Mesenchymal stem cell (in vitro differentiated cells and primary cell): ENCODE results near the gene CBLB.

Experiments used
- DNase-seq: peaks from one replicate; pipeline ENCODE4 v3.0.0-alpha.2; 2013
- H2AFZ ChIP-seq: one replicate; pipeline ENCODE4 v1.6.1; 2013; ENCODE audit warnings: low read depth, mild to moderate bottlenecking, control low read depth, inconsistent platforms, low read length, moderate library complexity
- H2AK5ac ChIP-seq: 2 replicates; pipeline ENCODE4 v1.6.1; 2013; ENCODE audit warnings: low read length, moderate library complexity, mild to moderate bottlenecking, inconsistent platforms; ENCODE audit not compliant: severe bottlenecking
- H2BK120ac ChIP-seq: one replicate; pipeline ENCODE4 v1.6.1; 2013; ENCODE audit warnings: low read depth, mild to moderate bottlenecking, inconsistent platforms, low read length, moderate library complexity
- H2BK12ac ChIP-seq, 2 experiments: one replicate each; pipeline ENCODE4 v1.6.1; 2013; ENCODE audit warnings: inconsistent platforms in 2 of 2, low read length in 2 of 2, mild to moderate bottlenecking in 2 of 2, moderate library complexity in 2 of 2, control low read depth in 1 of 2
- H2BK15ac ChIP-seq: one replicate; pipeline ENCODE4 v1.6.1; 2013; ENCODE audit warnings: mild to moderate bottlenecking, low read depth, inconsistent platforms; ENCODE audit not compliant: poor library complexity, severe bottlenecking
- H2BK5ac ChIP-seq: 2 replicates; pipeline ENCODE4 v1.6.1; 2013; ENCODE audit warnings: low read depth, mild to moderate bottlenecking, low read length, control low read depth, inconsistent platforms; ENCODE audit not compliant: poor library complexity, severe bottlenecking
- H3K14ac ChIP-seq, 2 experiments: one replicate each; pipeline ENCODE4 v1.6.1; 2013; ENCODE audit warnings: inconsistent platforms in 2 of 2, low read length in 2 of 2, control low read depth in 1 of 2, mild to moderate bottlenecking in 1 of 2, moderate library complexity in 1 of 2
- H3K18ac ChIP-seq, 2 experiments: one replicate each; pipeline ENCODE4 v1.6.1; 2013; ENCODE audit warnings: inconsistent platforms in 2 of 2, low read length in 2 of 2, control low read depth in 1 of 2, low read depth in 1 of 2, mild to moderate bottlenecking in 1 of 2
- H3K23ac ChIP-seq, 2 experiments: one replicate each; pipeline ENCODE4 v1.6.1; 2013; ENCODE audit warnings: inconsistent platforms in 2 of 2, low read length in 2 of 2, mild to moderate bottlenecking in 2 of 2, moderate library complexity in 2 of 2, control low read depth in 1 of 2
- H3K27ac ChIP-seq: 2 replicates; pipeline ENCODE4 v1.5.1; 2013; ENCODE audit warnings: mild to moderate bottlenecking, moderate library complexity, low read length, control low read depth, inconsistent platforms; ENCODE audit not compliant: poor library complexity, severe bottlenecking
- H3K27me3 ChIP-seq, 2 experiments: 2 replicates each; pipeline versions ENCODE4 v1.6.1 to v1.7.0; 2013; ENCODE audit warnings: low read length in 2 of 2, mild to moderate bottlenecking in 2 of 2, moderate library complexity in 2 of 2, control low read depth in 1 of 2, inconsistent platforms in 1 of 2; ENCODE audit not compliant: control insufficient read depth in 1 of 2, insufficient read depth in 1 of 2
- H3K36me3 ChIP-seq, 2 experiments: 2 replicates each; pipeline versions ENCODE4 v1.6.1 to v1.7.0; 2013; ENCODE audit warnings: low read length in 2 of 2, control low read depth in 1 of 2, inconsistent platforms in 1 of 2, low read depth in 1 of 2, mild to moderate bottlenecking in 1 of 2; ENCODE audit not compliant: insufficient read depth in 2 of 2, control insufficient read depth in 1 of 2
- H3K4ac ChIP-seq, 2 experiments: one replicate each; pipeline ENCODE4 v1.6.1; 2013; ENCODE audit warnings: inconsistent platforms in 2 of 2, low read length in 2 of 2, mild to moderate bottlenecking in 2 of 2, moderate library complexity in 2 of 2, control low read depth in 1 of 2, low read depth in 1 of 2
- H3K4me1 ChIP-seq: 2 replicates; pipeline ENCODE4 v1.6.1; 2013; ENCODE audit warnings: low read depth, low read length, control low read depth; ENCODE audit not compliant: control insufficient read depth, insufficient read depth
- H3K4me2 ChIP-seq: 2 replicates; pipeline ENCODE4 v1.6.1; 2013; ENCODE audit warnings: low read length, mild to moderate bottlenecking, inconsistent platforms; ENCODE audit not compliant: poor library complexity, severe bottlenecking
- H3K4me3 ChIP-seq, 2 experiments: 2 replicates each; pipeline versions ENCODE4 v1.5.1 to v1.7.0; 2013; ENCODE audit warnings: low read length in 2 of 2, mild to moderate bottlenecking in 2 of 2, control low read depth in 1 of 2, low read depth in 1 of 2; ENCODE audit not compliant: insufficient read depth in 1 of 2
- H3K79me1 ChIP-seq: replicated peaks from 2 replicates; pipeline ENCODE4 v1.6.1; 2013; ENCODE audit warnings: mild to moderate bottlenecking, control low read depth, low read length, inconsistent platforms; ENCODE audit not compliant: poor library complexity, severe bottlenecking
- H3K9ac ChIP-seq: 2 replicates; pipeline ENCODE4 v1.7.0; 2013; ENCODE audit warnings: mild to moderate bottlenecking, low read length, moderate library complexity
- H3K9me3 ChIP-seq: 2 replicates; pipeline ENCODE4 v1.7.0; 2013; ENCODE audit warnings: mild to moderate bottlenecking, low read length; ENCODE audit not compliant: control insufficient read depth
- H4K8ac ChIP-seq: one replicate; pipeline ENCODE4 v1.6.1; 2013; ENCODE audit warnings: inconsistent platforms, mild to moderate bottlenecking, low read length, moderate library complexity
- H4K91ac ChIP-seq: one replicate; pipeline ENCODE4 v1.6.1; 2013; ENCODE audit warnings: mild to moderate bottlenecking, low read length, inconsistent platforms
- WGBS: methylation state at CpG from one replicate; pipeline ENCODE4 v1.1.7; 2013; ENCODE audit warnings: mixed read lengths; 5-methylcytosine and 5-hydroxymethylcytosine counted together

The CBLB gene

DNA sequence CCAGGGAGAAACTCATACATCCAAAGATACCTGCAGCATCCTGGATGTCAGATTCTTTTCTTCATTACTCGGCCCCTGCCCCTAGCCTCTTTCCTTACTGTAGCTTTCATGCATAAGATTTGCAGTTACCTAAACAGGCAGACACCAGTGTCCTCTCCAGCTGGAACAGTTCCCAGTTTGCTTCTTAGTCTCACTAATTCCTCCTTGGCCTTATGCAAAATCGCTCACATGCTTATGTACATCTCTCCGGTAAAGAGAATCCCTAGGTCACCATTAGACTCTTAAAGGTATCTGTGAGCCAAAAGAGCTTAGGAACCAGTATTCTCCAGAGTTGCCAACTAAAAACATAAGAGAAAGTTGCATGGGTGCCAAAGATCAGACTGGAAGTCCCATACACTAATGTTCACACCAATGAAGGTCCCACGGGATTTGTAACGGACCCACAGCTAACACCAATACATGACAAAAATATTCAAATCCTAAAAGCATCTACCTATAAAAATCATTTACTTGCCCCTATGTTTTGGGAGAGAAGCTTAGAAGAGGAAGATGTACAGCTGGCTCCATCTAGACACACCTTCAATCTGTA lies 66.6 kb downstream of the CBLB start:
- 89% methylated on average over 5 of the region's 5 CpGs for WGBS
- Histone ChIP-seq H3K4me2 (no peak overlapping the region), H4K8ac (no peak overlapping the region), H2BK12ac (no peak overlapping the region), H3K27ac (no peak overlapping the region), H3K79me1 (peaks cover 17% of the 10 kb centered on the region), H3K27me3 (no peaks in the 10 kb centered on the region), H2AFZ (no peak overlapping the region), H3K18ac (no peak overlapping the region), H3K4me1 (no peaks in the 10 kb centered on the region), H3K9ac (no peak overlapping the region), H2BK15ac (no peak overlapping the region), H3K4me3 (no peak overlapping the region), H3K4ac (no peak overlapping the region), H4K91ac (no peak overlapping the region), H2BK5ac (no peak overlapping the region), H2BK120ac (no peak overlapping the region), H3K9me3 (no peaks in the 10 kb centered on the region), H2AK5ac (no peak overlapping the region), H3K23ac (no peak overlapping the region), H3K36me3 (peaks cover 0 to 33% of the 10 kb centered on the region in 2 experiments), H3K14ac (no peak overlapping the region)
- DNase-seq = no peak

DNA sequence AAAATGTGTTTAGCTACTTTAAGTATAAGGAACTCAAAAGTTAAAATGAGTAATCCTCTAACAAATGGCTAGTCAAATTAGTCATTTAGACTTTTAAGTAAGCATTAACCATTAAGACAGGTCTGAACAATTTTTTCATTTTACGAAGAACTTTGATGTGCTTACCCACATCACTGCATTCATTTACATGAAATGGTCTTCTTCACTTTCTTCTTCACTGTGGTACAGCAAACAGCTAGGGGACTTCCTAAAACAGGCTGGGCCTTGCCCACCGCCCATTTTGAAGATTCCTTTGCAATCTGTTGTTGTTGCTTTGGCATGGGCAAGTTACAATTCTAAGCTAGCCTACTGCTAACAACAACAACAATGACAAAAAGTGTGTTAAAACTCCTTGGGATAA lies 67.4 kb downstream of the CBLB start:
- Histone ChIP-seq H3K4me2 (no peak overlapping the region), H2BK15ac (no peak overlapping the region), H3K18ac (no peak overlapping the region), H2AFZ (no peak overlapping the region), H3K9me3 (no peaks in the 10 kb centered on the region), H3K4ac (no peak overlapping the region), H2AK5ac (no peak overlapping the region), H3K9ac (no peak overlapping the region), H3K36me3 (peaks cover 0 to 36% of the 10 kb centered on the region in 2 experiments), H2BK5ac (no peak overlapping the region), H3K4me3 (no peak overlapping the region), H3K4me1 (no peaks in the 10 kb centered on the region), H2BK12ac (no peak overlapping the region), H3K23ac (no peak overlapping the region), H3K79me1 (peaks cover 15% of the 10 kb centered on the region), H3K27me3 (no peaks in the 10 kb centered on the region), H4K8ac (no peak overlapping the region), H3K14ac (no peak overlapping the region), H3K27ac (no peak overlapping the region), H4K91ac (no peak overlapping the region), H2BK120ac (no peak overlapping the region)
- DNase-seq = no peak
- 97% methylated on average over 1 of the region's 2 CpGs for WGBS

GRCh38 chr3:105800320-105800719 lies 68.5 kb downstream of the CBLB start:
- Histone ChIP-seq H3K27me3 (no peaks in the 10 kb centered on the region), H2BK120ac (no peak overlapping the region), H4K8ac (no peak overlapping the region), H3K36me3 (peaks cover 0 to 36% of the 10 kb centered on the region in 2 experiments), H3K18ac (peak overlapping the region in 1 of 2 experiments; percentile 18), H2BK15ac (no peak overlapping the region), H3K79me1 (peaks cover 17% of the 10 kb centered on the region), H3K4me2 (no peak overlapping the region), H4K91ac (no peak overlapping the region), H3K4ac (peak overlapping the region in 1 of 2 experiments; percentile 47), H3K27ac (no peak overlapping the region), H2BK5ac (no peak overlapping the region), H2BK12ac (no peak overlapping the region), H2AFZ (no peak overlapping the region), H3K9me3 (no peaks in the 10 kb centered on the region), H2AK5ac (no peak overlapping the region), H3K4me1 (no peaks in the 10 kb centered on the region), H3K14ac (no peak overlapping the region), H3K23ac (no peak overlapping the region), H3K9ac (no peak overlapping the region), H3K4me3 (no peak overlapping the region)
- WGBS = 62% methylated on average over 4 of the region's 5 CpGs
- no peak for DNase-seq

- Histone ChIP-seq H3K18ac (no peak overlapping the region), H2BK5ac (no peak overlapping the region), H3K4me1 (no peaks in the 10 kb centered on the region), H2BK15ac (no peak overlapping the region), H2AFZ (no peak overlapping the region), H3K14ac (no peak overlapping the region), H3K9ac (no peak overlapping the region), H2BK120ac (no peak overlapping the region), H2AK5ac (no peak overlapping the region), H3K4ac (no peak overlapping the region), H3K23ac (no peak overlapping the region), H4K8ac (no peak overlapping the region), H3K4me3 (no peak overlapping the region), H4K91ac (no peak overlapping the region), H3K79me1 (peaks cover 17% of the 10 kb centered on the region), H3K27ac (no peak overlapping the region), H3K27me3 (no peaks in the 10 kb centered on the region), H3K9me3 (no peaks in the 10 kb centered on the region), H3K36me3 (peaks cover 0 to 31% of the 10 kb centered on the region in 2 experiments), H2BK12ac (no peak overlapping the region), H3K4me2 (no peak overlapping the region)
- WGBS = no CpG with 5 or more reads among the region's 3 CpGs
- no peak for DNase-seq
Measured at GRCh38 chr3:105799286-105799685, 69.5 kb downstream of the CBLB start.
